Trophoblast cell (in vitro differentiated cells and primary cell): Measurements from ENCODE around the gene NEGR1.

Experiments used
- DNase-seq, 2 donors: peaks; one replicate each; pipeline ENCODE4 v3.0.0-alpha.2; 2016
- H2AFZ ChIP-seq: 2 replicates; pipeline ENCODE4 v1.6.1; 2013; ENCODE audit warnings: low read length, moderate library complexity, mild to moderate bottlenecking; ENCODE audit not compliant: insufficient read depth, poor library complexity
- H2AK5ac ChIP-seq: 2 replicates; pipeline ENCODE4 v1.6.1; 2013; ENCODE audit warnings: mild to moderate bottlenecking, low read length
- H2BK120ac ChIP-seq: 2 replicates; pipeline ENCODE4 v1.6.1; 2013; ENCODE audit warnings: low read length, mild to moderate bottlenecking, moderate library complexity; ENCODE audit not compliant: insufficient read depth, poor library complexity
- H2BK12ac ChIP-seq: 2 replicates; pipeline ENCODE4 v1.6.1; 2013; ENCODE audit warnings: mild to moderate bottlenecking, low read length, moderate library complexity
- H2BK5ac ChIP-seq: 2 replicates; pipeline ENCODE4 v1.6.1; 2013; ENCODE audit warnings: low read length, low read depth, moderate library complexity, mild to moderate bottlenecking; ENCODE audit not compliant: poor library complexity
- H3K14ac ChIP-seq: 2 replicates; pipeline ENCODE4 v1.6.1; 2013; ENCODE audit warnings: mild to moderate bottlenecking, low read length
- H3K18ac ChIP-seq: 2 replicates; pipeline ENCODE4 v1.6.1; 2013; ENCODE audit warnings: mild to moderate bottlenecking, low read length
- H3K23ac ChIP-seq: 2 replicates; pipeline ENCODE4 v1.6.1; 2013; ENCODE audit warnings: low read length
- H3K27ac ChIP-seq: 2 replicates; pipeline ENCODE4 v1.5.1; 2013; ENCODE audit warnings: low read depth, mild to moderate bottlenecking, inconsistent platforms, low read length, moderate library complexity
- H3K27me3 ChIP-seq: 2 replicates; pipeline ENCODE4 v1.6.1; 2013; ENCODE audit warnings: inconsistent platforms, mild to moderate bottlenecking, low read length, moderate library complexity; ENCODE audit not compliant: insufficient read depth
- H3K36me3 ChIP-seq, 2 experiments: 1 replicate in 1 of 2; 2 replicates in 1 of 2; pipeline ENCODE4 v1.6.1; 2013; ENCODE audit warnings: low read length in 2 of 2, mild to moderate bottlenecking in 2 of 2, moderate library complexity in 1 of 2; ENCODE audit not compliant: insufficient read depth in 2 of 2, control insufficient read depth in 1 of 2
- H3K4ac ChIP-seq: 2 replicates; pipeline ENCODE4 v1.6.1; 2013; ENCODE audit warnings: low read depth, mild to moderate bottlenecking, low read length, moderate library complexity
- H3K4me1 ChIP-seq, 2 experiments: 1 replicate in 1 of 2; 2 replicates in 1 of 2; pipeline ENCODE4 v1.6.1; 2013; ENCODE audit warnings: low read length in 2 of 2, mild to moderate bottlenecking in 2 of 2, moderate library complexity in 1 of 2; ENCODE audit not compliant: insufficient read depth in 2 of 2, control insufficient read depth in 1 of 2
- H3K4me2 ChIP-seq: 2 replicates; pipeline ENCODE4 v1.6.1; 2013; ENCODE audit warnings: inconsistent platforms, mild to moderate bottlenecking, low read length, moderate library complexity
- H3K4me3 ChIP-seq: 2 replicates; pipeline ENCODE4 v1.5.1; 2013; ENCODE audit warnings: mild to moderate bottlenecking, low read depth, low read length, inconsistent platforms
- H3K79me1 ChIP-seq: one replicate; pipeline ENCODE4 v1.6.1; 2013; ENCODE audit warnings: low read length
- H3K79me2 ChIP-seq: 2 replicates; pipeline ENCODE4 v1.6.1; 2013; ENCODE audit warnings: low read length, mild to moderate bottlenecking; ENCODE audit not compliant: control insufficient read depth, insufficient read depth, poor library complexity
- H3K9ac ChIP-seq: 2 replicates; pipeline ENCODE4 v1.6.1; 2013; ENCODE audit warnings: mild to moderate bottlenecking, low read length
- H3K9me3 ChIP-seq: 2 replicates; pipeline ENCODE4 v1.6.1; 2013; ENCODE audit warnings: low read depth, mild to moderate bottlenecking, control low read depth, inconsistent platforms, low read length; ENCODE audit not compliant: insufficient read depth
- H4K12ac ChIP-seq: 2 replicates; pipeline ENCODE4 v1.6.1; 2013; ENCODE audit warnings: low read depth, mild to moderate bottlenecking, low read length, moderate library complexity
- H4K8ac ChIP-seq: 2 replicates; pipeline ENCODE4 v1.6.1; 2013; ENCODE audit warnings: low read depth, mild to moderate bottlenecking, low read length, moderate library complexity
- H4K91ac ChIP-seq: one replicate; pipeline ENCODE4 v1.6.1; 2013; ENCODE audit warnings: low read depth, mild to moderate bottlenecking, low read length, moderate library complexity
- WGBS: extraction: QIAGEN DNeasy Blood & Tissue Kit; methylation state at CpG from one replicate; pipeline ENCODE4 v1.1.7; 2013; ENCODE audit warnings: missing lambda C conversion rate; ENCODE audit not compliant: insufficient read length, insufficient coverage; ENCODE audit errors: extremely low coverage; 5-methylcytosine and 5-hydroxymethylcytosine counted together

NEGR1 gene

GRCh38 chr1:71843012-71843411, 439.3 kb downstream of the NEGR1 start:
- Histone ChIP-seq H2BK120ac (no peak overlapping the region), H2BK12ac (no peak overlapping the region)

GRCh38 chr1:71839876-71840275, 442.5 kb downstream of the NEGR1 start:
- Histone ChIP-seq H3K4ac (no peak overlapping the region), H3K27ac (no peak overlapping the region), H3K23ac (no peak overlapping the region), H3K14ac (no peak overlapping the region), H4K12ac (no peak overlapping the region), H3K9me3 (no peaks in the 10 kb centered on the region), H3K18ac (no peak overlapping the region), H2BK5ac (no peak overlapping the region), H4K8ac (no peak overlapping the region), H4K91ac (no peak overlapping the region), H2BK12ac (no peak overlapping the region), H2BK120ac (no peak overlapping the region), H3K4me2 (no peak overlapping the region), H2AK5ac (no peak overlapping the region), H3K4me1 (no peaks in the 10 kb centered on the region), H3K4me3 (no peak overlapping the region), H3K36me3 (no peaks in the 10 kb centered on the region), H3K9ac (no peak overlapping the region), H3K79me2 (no peaks in the 10 kb centered on the region), H3K27me3 (no peaks in the 10 kb centered on the region), H2AFZ (no peak overlapping the region), H3K79me1 (no peaks in the 10 kb centered on the region)
- no peak for DNase-seq
- no CpG with 5 or more reads among the region's 4 CpGs for WGBS

More at GRCh38 chr1:71843012-71843411, 439.3 kb downstream of the NEGR1 start:
- WGBS: no CpG with 5 or more reads among the region's 2 CpGs
- Histone ChIP-seq H3K4me2 (no peak overlapping the region), H3K18ac (no peak overlapping the region), H3K9ac (no peak overlapping the region), H3K27me3 (no peaks in the 10 kb centered on the region), H4K91ac (no peak overlapping the region), H2AK5ac (no peak overlapping the region), H3K4me3 (no peak overlapping the region), H3K27ac (no peak overlapping the region), H3K36me3 (no peaks in the 10 kb centered on the region), H3K9me3 (no peaks in the 10 kb centered on the region), H3K4ac (no peak overlapping the region), H4K8ac (no peak overlapping the region), H2BK5ac (no peak overlapping the region), H2AFZ (no peak overlapping the region), H4K12ac (no peak overlapping the region), H3K4me1 (no peaks in the 10 kb centered on the region), H3K14ac (no peak overlapping the region), H3K79me2 (no peaks in the 10 kb centered on the region), H3K79me1 (no peaks in the 10 kb centered on the region), H3K23ac (no peak overlapping the region)
- no peak for DNase-seq

GRCh38 chr1:71836904-71837303, 445.4 kb downstream of the NEGR1 start:
- Histone ChIP-seq H3K79me1 (no peaks in the 10 kb centered on the region), H3K4me2 (no peak overlapping the region), H2BK5ac (no peak overlapping the region), H2BK120ac (no peak overlapping the region), H2AK5ac (no peak overlapping the region), H3K79me2 (no peaks in the 10 kb centered on the region), H3K36me3 (no peaks in the 10 kb centered on the region), H3K23ac (no peak overlapping the region), H3K27me3 (no peaks in the 10 kb centered on the region), H2AFZ (no peak overlapping the region), H3K9me3 (no peaks in the 10 kb centered on the region), H2BK12ac (no peak overlapping the region), H4K12ac (no peak overlapping the region), H3K4ac (no peak overlapping the region), H3K27ac (no peak overlapping the region), H4K8ac (no peak overlapping the region), H3K14ac (no peak overlapping the region), H3K18ac (no peak overlapping the region), H3K4me3 (no peak overlapping the region), H3K4me1 (no peaks in the 10 kb centered on the region), H3K9ac (no peak overlapping the region), H4K91ac (no peak overlapping the region)
- no peak for DNase-seq
- no CpG with 5 or more reads among the region's 2 CpGs for WGBS

- H3K9ac ChIP-seq: no peak overlapping the region
- no peaks in the 10 kb centered on the region for H3K9me3 ChIP-seq
- no peak overlapping the region for H2BK12ac ChIP-seq
- no peaks in the 10 kb centered on the region for H3K79me1 ChIP-seq
- H2BK120ac ChIP-seq: no peak overlapping the region
- no peak overlapping the region for H3K14ac ChIP-seq
- no peak overlapping the region for H3K27ac ChIP-seq
- no peak overlapping the region for H2AFZ ChIP-seq
- H4K8ac ChIP-seq: no peak overlapping the region
- no peak overlapping the region for H3K4ac ChIP-seq
- H3K36me3 ChIP-seq: no peaks in the 10 kb centered on the region
- H4K91ac ChIP-seq: no peak overlapping the region
- H3K18ac ChIP-seq: no peak overlapping the region
- H3K4me3 ChIP-seq: no peak overlapping the region
- no peak overlapping the region for H4K12ac ChIP-seq
- H3K4me1 ChIP-seq: no peaks in the 10 kb centered on the region
- H3K4me2 ChIP-seq: no peak overlapping the region
- no peaks in the 10 kb centered on the region for H3K79me2 ChIP-seq
- H3K27me3 ChIP-seq: no peaks in the 10 kb centered on the region
- no peak overlapping the region for H2AK5ac ChIP-seq
- H2BK5ac ChIP-seq: no peak overlapping the region
- DNase-seq: no peak
- H3K23ac ChIP-seq: no peak overlapping the region
Observed at GRCh38 chr1:71835442-71835813, 446.9 kb downstream of the NEGR1 start.
